GM12878 (cell line): Measurements from ENCODE around the gene SLC9A7.

Source experiments
- ATF3 ChIP-seq: IDR thresholded peaks from 2 replicates; pipeline ENCODE4 v1.6.1; 2011; ENCODE audit warnings: low read depth, mild to moderate bottlenecking, low read length, moderate library complexity, borderline replicate concordance; ENCODE audit errors: extremely low read depth
- FOS ChIP-seq: IDR thresholded peaks from 3 replicates; pipeline ENCODE4 v1.6.1; 2011; ENCODE audit warnings: borderline replicate concordance; ENCODE audit not compliant: insufficient read length; ENCODE audit errors: extremely low read depth
- HDAC2 ChIP-seq: fragments of 200-600 bp; sonication (generic); IDR thresholded peaks from 2 replicates; pipeline ENCODE4 v1.6.1; 2017
- POLR2AphosphoS5 ChIP-seq: IDR thresholded peaks from 2 replicates; pipeline ENCODE4 v1.6.1; 2011; ENCODE audit warnings: mild to moderate bottlenecking, low read length, inconsistent platforms
- ZNF274 ChIP-seq: IDR thresholded peaks from one replicate; pipeline ENCODE4 v1.8.0; 2011; ENCODE audit not compliant: insufficient read length, insufficient read depth
- TF ChIP-seq, protein P1 (sequence below): IDR thresholded peaks from 2 replicates; pipeline ENCODE4 v1.6.1; 2011; ENCODE audit warnings: low read depth, low read length, improper control_type of control experiment, borderline replicate concordance
- TF ChIP-seq, protein P2 (sequence below): IDR thresholded peaks from 2 replicates; pipeline ENCODE4 v1.6.1; 2012; ENCODE audit warnings: mild to moderate bottlenecking, low read depth, low read length

- no peak for TF ChIP-seq POLR2AphosphoS5
- no peak for TF ChIP-seq ATF3
- TF ChIP-seq, protein P1, sequence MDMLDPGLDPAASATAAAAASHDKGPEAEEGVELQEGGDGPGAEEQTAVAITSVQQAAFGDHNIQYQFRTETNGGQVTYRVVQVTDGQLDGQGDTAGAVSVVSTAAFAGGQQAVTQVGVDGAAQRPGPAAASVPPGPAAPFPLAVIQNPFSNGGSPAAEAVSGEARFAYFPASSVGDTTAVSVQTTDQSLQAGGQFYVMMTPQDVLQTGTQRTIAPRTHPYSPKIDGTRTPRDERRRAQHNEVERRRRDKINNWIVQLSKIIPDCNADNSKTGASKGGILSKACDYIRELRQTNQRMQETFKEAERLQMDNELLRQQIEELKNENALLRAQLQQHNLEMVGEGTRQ, result no peak
- TF ChIP-seq HDAC2, result no peak
- no peak for TF ChIP-seq ZNF274
- no peak for TF ChIP-seq FOS
- TF ChIP-seq, protein P2, sequence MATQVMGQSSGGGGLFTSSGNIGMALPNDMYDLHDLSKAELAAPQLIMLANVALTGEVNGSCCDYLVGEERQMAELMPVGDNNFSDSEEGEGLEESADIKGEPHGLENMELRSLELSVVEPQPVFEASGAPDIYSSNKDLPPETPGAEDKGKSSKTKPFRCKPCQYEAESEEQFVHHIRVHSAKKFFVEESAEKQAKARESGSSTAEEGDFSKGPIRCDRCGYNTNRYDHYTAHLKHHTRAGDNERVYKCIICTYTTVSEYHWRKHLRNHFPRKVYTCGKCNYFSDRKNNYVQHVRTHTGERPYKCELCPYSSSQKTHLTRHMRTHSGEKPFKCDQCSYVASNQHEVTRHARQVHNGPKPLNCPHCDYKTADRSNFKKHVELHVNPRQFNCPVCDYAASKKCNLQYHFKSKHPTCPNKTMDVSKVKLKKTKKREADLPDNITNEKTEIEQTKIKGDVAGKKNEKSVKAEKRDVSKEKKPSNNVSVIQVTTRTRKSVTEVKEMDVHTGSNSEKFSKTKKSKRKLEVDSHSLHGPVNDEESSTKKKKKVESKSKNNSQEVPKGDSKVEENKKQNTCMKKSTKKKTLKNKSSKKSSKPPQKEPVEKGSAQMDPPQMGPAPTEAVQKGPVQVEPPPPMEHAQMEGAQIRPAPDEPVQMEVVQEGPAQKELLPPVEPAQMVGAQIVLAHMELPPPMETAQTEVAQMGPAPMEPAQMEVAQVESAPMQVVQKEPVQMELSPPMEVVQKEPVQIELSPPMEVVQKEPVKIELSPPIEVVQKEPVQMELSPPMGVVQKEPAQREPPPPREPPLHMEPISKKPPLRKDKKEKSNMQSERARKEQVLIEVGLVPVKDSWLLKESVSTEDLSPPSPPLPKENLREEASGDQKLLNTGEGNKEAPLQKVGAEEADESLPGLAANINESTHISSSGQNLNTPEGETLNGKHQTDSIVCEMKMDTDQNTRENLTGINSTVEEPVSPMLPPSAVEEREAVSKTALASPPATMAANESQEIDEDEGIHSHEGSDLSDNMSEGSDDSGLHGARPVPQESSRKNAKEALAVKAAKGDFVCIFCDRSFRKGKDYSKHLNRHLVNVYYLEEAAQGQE, result no peak
Measured at GRCh38 chrX:46587753-46588171, 171.2 kb downstream of the SLC9A7 start.
